HG02798 (cell line): ENCODE data around the gene FRRS1L.

ENCODE experiments used
- ATAC-seq: cut with Tn5 transposase; IDR thresholded peaks from one replicate; pipeline ENCODE4 v1.9.1; 2021; ENCODE audit warnings: mild to moderate bottlenecking; ENCODE audit not compliant: unreplicated experiment, poor library complexity

The FRRS1L gene, protein sequence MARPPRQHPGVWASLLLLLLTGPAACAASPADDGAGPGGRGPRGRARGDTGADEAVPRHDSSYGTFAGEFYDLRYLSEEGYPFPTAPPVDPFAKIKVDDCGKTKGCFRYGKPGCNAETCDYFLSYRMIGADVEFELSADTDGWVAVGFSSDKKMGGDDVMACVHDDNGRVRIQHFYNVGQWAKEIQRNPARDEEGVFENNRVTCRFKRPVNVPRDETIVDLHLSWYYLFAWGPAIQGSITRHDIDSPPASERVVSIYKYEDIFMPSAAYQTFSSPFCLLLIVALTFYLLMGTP

DNA sequence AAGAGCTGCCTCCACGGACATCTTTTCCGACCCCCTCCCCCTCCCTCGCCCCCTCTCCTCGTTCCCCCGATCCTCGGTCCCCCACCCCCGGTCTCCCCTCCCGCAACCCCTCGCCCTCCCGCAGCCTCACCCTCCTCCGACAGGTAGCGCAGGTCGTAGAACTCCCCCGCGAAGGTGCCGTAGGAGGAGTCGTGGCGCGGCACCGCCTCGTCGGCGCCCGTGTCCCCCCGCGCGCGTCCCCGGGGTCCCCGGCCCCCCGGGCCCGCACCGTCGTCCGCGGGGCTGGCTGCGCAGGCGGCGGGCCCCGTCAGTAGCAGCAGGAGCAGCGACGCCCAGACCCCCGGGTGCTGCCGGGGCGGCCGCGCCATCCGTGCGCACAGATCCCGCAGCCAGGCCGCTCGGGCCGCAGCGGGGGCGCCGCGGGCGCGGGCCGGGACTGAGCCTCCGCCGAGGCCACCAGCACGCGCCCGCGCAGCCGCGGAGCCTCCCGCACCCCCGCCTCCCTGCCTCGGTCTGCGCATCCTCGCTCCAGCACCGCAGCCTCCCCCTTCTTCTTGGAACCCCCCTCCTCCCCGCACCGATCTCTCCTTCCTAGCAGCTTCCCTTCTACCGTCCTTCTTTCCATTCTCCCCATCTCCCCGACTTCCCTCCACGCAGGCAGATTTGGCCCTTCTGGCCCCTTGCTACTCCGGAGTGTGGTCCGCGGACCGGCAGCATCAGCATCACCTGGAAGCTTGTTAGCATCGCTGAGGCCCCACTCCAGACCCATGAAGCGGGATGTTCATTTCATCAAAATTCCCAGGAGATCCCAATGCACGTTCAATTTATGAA, at the start of gene FRRS1L:
TSS of gene FRRS1L (minus strand) at position 479 of the 831 bp plus-strand sequence. CDS start at position 368, 111 bp downstream.
- no peak for ATAC-seq

DNA sequence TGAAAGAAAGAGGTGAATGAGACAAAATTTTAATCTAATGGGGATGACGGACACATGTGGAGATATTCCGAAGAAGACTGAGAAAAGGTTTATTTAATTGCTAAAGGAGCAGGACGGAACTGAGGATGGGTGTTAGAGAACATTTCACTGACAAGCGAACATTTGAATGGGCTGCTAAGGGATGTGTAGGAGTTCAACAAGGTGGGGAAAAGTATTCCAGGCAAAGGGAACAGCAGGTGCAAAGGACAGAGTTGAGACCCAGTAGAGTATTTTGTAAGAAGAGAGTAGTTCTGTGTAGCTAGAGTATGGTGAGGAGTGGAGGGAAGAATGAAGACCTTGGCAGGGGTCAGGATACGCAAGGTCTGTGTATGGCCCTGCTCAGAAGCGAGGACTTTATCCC, 47.4 kb upstream of the FRRS1L start:
- no peak for ATAC-seq

DNA sequence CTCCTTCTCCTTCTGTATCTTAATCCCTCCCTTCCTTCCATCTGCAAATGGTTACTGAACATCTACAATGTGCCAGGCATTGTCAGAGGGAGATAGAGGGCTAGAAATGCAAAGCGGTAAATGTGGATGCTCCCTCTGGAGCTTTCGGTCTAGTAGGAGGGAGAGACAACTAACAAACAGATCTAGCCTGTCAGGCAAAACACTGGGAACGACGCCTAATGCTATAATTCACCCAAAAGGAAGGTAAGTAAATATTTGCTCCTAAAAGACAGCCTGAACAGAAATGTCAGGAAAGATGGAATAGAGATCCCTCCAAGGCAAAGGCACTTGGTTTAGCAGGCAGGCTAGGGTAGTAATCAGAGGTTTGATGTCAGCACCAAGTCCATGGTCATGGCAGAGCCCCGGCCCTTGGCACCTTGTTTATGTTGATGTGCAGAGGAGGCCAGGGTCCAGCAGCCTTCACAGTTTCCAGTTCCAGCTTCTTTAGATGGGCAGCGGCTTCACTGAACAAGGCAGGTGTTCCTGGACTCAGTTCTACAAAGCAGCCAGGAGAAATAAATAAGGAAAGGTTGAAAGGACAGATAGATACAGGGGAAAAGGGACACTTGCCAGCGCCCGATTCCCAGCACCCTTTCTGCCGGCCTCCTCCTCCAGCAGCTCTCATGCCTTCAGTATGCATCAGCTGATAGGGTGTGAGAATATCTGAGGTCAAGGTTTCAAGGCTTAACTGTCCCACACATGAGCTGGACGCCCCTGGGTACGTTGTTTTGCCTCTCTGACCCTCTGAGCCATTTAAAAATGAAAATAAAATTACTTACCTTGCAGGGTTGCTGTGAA, 46.5 kb upstream of the FRRS1L start:
- no peak for ATAC-seq

DNA sequence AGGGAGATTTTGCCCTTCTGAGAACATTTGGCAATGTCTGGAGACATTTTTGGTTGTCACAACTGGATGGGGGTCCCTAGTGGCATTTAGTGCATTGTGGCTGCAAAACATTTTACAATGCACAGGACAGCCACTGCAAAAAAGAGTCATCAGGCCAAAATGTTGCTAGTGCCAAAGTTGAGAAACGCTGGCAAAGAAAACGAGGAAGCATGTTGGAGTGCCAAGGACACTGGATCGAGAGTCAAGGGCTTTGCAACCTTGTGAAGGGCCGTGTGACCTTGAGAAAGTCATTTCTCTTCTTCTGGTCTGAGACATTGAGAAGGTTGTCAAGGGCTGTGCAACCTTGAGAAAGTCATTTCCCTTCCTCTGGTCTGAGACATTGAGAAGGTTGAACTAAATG, 45.7 kb upstream of the FRRS1L start:
- no peak for ATAC-seq

DNA sequence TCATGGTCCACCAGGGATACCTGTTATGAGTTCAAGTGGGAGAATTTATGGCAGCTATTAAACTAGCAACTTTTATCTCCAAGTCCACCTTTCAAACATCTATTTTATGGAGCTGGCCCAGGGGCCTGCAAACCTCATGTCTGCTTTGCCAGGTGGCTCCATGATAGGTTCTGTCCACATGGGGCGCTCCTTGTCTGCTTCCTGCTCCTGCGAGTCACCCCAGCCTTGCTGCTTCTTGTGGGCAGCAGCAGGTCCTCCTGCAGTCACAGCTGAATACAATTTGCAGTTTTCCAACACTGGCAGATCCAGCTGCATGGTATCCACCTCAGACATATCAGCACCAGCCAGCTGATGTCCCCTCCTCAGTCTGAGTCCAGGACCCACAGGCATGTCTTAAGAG, 39.6 kb upstream of the FRRS1L start:
- no peak for ATAC-seq

DNA sequence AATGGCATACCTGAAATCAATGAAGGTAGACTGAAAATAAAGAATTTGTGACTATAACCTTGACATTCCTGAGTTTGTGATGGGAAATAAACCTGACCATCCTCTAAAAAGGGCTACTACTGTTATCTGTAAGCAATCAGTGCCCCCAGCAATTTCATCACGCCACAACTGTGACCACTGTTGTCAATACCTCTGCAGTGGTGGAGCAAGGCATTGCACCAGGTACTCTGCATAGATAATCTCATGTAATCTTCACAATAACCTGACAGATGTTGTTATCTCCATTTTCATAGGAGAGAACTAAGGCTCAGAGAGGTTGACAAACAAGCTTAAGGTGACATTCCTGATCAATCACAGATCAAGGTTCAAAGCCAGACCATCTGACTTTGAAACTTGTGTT, 38.5 kb upstream of the FRRS1L start:
- ATAC-seq, result no peak

DNA sequence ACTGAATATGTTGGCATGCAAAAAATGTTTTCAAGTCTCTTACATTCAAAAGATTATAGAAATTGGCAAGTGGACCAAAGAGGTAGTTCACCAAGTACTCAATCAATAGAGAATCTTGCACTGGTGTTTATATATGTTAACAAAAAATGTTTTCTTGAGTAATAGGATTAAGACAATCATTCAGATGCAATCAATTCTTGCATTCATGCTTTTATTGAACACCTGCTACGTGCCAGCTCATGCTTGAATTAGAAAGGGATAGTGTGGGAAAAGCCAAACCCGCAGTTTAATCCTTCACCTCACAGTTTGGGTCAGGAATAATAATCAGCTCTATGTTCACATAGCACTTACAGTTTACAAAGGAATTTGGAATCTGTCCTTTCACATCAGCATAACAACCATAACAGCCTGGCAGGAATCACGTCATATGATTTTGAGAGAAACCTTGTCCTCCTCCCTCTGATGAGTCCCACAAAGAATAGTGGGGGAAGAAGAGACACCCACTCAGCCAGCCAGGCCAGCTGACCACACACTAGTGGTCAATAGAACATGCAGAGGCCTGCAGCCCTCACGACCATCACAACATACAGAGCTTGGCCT, 36.8 kb upstream of the FRRS1L start:
- ATAC-seq, result no peak

DNA sequence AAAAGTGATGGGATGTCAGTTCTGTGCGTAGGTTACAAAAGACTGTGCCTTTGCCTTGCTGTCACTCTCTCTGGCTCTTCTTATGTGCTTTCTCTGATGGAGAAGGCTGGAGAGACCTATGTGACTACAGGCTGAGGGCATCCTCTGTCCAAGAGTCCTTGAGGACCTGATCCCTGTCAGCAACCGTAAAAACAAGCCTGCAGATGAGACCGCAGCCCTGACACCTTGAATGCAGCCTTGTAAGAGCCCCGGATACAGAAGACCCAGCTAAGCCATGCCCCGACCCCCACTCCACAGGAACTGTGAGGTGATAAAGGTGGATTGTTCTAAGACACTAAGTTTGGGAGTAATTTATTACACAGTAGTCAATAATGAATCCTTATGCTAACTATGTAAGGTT, 32.6 kb upstream of the FRRS1L start:
- ATAC-seq, result no peak

DNA sequence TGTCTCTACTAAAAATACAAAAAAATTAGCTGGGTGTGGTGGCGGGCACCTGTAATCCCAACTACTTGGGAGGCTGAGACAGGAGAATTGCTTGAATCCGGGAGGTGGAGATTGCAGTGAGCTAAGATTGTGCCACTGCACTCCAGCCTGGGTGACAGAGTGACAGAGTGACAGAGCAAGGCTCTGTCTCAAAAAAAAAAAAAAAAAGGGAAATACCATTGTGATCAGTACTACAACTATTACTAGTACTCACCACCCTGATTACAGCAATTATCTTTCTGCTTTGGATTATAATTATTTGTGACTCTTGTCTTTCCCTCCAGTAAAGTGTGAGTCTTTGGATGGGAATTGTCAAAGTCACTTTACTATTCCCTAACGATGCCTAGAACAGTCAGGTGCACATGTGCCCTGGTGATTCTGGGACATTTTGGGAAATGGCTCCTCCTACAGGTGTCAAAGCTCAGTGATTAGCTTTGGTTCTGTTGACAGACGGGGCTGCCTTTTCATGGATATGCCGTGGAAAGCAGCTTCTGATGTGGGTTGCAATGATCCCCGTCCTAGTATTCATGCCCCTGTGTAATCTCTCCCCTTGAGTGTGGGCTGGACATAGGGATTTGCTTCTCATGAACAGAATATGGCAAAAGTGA, 31.8 kb upstream of the FRRS1L start:
- ATAC-seq, result no peak

DNA sequence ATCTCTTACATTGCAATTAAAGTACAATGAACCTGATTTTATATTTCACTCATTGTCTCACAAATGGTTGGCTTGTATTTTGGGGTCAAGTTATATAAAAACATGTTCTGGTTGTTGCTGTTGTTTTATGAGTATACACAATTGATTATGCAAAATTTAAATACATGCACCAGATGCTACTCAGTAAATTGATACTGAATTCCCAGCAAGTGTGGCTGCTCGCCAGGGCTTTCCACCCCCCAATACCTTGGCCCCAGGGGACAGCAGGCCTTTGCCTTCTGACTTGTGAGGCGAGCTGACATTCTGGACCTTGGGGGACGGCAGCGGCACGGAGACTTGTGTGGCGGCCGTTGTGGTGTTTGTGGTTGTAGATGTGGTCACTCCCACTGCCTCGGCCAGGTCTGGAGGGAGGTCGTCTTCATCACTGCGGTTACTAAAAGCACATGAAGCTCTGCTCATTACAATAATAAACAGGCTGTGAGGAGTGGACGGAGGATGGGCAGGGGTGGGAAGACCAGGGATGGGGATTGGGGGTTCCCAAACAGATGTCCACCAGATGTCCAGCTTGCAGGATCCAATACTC, 27.0 kb upstream of the FRRS1L start:
- ATAC-seq, result no peak

DNA sequence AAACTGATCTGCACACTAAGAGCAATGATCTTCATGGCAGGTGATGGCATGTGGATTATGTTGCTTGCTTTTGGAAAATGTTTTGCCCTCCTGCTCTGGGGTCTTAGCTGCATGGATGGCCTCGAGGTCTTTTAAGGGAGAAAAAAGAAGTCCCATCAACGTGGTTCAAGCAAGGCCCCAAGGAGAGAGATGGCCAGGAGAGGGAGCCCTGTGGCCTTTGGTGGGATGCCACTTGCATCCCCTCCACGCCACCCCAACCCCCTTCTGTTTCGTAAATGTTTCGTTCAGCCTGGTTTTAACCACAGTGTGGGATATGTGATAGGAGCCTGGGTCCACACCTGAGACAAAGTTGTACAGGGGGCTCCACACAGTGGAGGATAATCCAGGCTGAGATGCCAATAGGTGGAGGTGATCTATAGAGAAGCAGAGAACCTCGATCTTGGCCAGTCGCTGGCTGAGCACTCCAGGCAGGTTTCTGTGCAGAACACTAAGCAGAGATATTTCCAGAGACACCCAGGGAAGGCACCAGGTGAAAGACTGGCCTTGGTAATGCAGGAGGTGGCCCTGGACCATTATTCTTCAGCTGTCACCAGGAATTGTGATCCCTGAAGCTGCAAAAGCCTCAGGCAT, 25.8 kb upstream of the FRRS1L start:
- ATAC-seq, result no peak

DNA sequence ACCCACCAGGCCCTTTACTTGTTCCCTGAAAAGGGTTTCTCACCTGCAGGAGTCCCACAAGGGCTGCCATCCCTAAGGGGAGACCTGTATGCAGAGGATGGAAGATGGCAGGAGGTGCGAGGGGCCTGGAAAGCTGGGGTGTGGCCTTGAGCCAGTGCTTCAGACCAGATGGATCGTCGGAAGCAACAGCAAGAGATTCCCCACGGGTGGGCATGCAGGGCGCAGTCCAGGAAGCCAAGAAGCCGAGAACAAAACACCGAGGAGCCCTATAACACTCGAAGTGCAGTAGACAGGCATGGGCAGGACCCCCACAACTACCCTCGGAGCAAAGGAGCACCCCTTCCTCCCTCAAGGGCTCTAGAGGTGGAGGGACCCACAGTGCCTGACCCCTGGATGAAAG, 24.7 kb upstream of the FRRS1L start:
- ATAC-seq, result no peak

DNA sequence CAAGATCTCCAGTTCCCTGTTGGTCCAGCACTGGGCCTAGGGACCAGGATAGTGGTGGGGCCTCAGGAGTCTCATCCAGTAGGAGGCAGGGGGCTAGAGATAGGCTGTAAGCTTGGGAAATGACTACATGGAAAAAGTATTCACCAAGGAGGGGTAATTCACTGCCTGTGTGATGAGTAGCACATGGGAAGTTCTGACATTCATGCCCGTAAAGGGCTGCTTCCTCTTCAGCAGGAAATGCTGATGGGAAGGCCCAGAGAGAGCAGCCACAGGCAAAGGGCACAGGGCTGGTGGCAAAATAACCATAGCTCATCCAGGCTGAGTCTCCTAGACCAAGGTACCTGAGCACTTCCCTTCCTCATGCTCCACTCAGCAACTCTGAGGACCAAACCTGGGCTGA, 23.1 kb upstream of the FRRS1L start:
- no peak for ATAC-seq

DNA sequence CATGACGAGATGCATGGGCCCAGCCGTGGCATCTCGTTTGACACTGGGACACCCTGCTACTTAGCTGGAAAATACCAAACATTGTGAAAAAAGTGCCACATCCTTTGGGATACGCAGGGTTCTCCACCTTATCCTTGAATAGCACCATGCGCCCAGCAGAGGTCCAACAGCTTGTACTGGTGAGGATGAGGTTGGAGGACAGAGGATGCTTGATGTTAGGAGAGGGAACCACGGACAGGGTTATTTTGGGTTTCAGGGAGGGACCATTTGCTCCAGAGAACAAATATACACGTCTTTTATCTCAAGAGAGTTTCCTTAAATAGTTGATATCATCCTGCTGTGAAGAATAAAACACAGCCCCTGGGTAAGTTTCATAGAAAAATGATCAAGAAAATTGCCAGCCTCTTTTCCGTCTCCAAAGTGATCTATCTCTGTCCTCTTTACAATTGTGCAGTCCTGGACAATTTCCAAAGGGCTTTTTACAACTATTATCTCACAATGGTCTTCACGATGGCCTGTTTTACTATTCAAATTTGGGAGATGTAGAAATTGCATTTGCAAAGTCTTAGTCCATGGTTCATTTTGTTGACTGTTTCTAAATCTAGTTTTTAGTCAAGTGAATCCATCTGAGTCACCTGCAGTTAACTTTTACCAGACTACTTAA, 19.9 kb upstream of the FRRS1L start:
- no peak for ATAC-seq

DNA sequence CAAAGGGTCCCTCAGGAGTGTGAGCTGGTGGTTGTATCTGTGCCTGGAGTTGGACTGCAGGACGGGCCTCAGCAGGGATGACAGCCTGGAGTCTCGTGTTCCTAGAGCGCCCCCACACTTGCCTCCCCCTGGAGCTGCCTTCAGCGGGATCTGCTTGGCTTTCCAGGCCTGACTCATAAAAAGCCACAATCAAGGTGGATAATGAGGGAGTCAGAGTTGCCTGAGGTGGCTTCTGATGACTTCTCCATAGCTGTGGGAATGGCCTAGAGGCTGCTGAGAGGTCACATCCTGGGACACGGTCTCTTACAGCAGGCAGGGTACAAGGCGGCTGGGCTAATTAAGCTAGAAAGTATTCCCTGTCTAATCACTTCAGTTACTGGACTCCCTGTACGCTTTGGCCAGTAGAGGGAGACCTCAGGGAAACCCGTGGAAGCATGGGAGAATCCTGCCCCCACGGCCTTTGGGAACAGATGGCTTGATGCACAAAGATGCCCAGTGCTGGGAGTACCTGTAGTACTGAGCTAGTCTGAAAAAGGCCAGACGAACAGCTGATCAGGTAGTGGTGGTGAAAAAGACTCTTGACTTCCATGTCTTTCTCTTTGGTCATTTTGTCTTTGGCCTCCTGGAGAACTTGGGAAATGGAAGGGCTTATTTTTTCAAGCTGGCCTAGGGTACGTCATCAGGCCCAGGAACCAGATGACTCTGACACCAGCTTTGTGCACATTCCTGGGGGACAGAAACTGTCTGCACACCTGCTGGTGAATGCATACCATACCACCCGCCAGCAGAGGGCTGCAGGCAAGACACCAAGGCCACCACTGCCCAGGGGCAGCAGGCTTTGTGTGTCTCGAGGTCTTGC, 16.1 kb upstream of the FRRS1L start:
- ATAC-seq, result no peak

DNA sequence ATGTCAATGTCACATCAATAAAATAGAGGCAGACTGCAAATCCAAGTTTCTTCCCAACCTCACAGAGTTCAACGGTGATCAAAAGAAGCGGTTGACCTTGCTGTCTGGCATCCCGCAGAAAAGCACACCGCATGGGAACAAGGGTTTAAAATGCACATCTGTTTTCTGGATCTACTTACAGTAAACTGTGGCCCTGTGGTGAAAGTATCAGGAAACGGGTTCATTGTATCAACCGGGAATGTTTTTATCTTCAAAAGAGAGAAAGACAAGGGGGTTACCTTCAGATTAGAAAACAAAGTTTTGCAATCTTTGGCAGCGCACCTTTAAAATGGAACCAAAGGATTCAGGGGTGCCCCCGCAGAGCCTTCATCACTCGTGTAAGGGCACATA, 15.5 kb upstream of the FRRS1L start:
- no peak for ATAC-seq

DNA sequence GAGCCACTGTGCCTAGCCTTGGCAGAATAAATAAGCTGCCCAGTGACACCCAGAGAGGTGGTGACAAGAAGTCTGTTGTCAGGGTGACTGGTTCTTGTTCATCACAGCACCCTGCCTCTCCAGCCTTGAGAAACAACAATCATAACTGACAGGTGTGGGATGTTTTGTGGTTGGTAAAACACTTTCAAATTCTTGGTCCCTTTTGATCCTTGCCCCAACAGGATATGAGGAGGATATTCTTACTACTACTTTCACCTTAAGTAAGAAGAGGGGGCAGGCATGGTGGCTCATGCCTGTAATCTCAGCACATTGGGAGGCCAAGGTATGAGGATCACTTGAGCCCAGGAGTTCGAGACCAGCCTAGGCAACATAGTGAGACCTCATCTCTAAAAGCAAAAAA, 14.2 kb upstream of the FRRS1L start:
- ATAC-seq, result peak; percentile 64
